ENCODE results near the gene MCMBP. TPM values are rescaled to one million over a fixed set of nuclear protein-coding genes. Genes with fewer than 3 reads are reported as not detected.
A peak's percentile ranks its signal among the peaks of the same experiment; 100 is the strongest.

Gene MCMBP
- total RNA-seq, 1 donor from 2014 or later = 37.5 TPM

DNA sequence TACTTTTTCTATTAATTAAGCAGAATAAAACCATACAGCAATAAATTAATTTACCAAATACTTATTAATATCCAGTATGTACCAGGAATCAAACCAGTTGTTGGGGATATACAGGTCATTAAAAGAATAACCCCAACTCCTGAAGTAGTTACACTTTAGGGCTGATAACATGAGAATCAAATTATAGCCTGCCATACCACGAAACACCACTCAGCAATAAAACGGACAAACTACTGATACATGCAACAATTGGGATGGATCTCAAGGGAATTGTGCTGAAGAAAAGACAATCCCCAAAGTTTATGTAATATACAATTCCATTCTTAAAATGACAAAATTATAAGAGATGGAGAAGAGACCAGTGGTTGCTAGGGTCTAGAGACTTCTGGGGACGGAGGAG, 22.7 kb downstream of the MCMBP start:
- no peaks in the 10 kb centered on the region for H3K36me3 Mint-ChIP-seq (ENCODE audit: unreplicated experiment)

DNA sequence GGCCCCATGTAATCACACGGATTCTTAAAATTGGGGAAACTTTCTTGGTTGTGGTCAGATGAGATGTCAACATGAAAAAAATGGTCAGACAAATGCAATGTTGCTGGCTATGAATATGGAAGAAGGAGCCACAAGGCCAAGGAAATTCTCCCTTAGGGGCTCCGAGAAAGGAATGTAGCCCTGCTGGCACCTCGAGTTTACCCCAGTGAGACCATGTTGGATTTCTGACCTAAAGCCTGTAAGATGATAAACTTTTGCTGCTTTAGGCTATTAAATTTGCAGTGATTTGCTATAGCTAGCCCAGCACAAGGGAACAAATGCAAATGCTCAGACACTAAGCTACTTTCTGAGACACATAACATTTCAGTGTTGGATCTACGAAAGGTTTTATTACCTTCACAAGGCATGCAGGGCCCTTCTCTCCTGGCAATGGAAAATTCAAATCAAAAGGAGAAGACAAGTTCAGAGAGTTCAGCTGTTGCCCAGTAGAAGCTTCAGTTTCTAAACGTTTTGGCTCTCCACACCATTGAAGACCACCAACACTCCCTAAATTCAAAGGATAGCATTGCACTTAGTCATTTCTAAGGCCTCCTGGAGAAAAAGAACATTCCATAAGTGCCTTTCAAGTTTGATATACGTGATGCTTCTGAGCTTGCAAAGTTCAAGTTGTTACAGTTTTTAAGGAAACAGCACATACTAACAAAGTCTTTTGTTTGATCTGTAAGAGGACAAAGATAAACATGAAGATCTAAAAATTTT, 23.4 kb downstream of the MCMBP start:
- Mint-ChIP-seq H3K4me3 (ENCODE audit: unreplicated experiment) (no peak overlapping the region), H3K9me3 (ENCODE audit: unreplicated experiment) (no peaks in the 10 kb centered on the region), H3K27ac (ENCODE audit: unreplicated experiment) (no peak overlapping the region), H3K27me3 (ENCODE audit: unreplicated experiment) (no peaks in the 10 kb centered on the region), H3K36me3 (ENCODE audit: unreplicated experiment) (no peaks in the 10 kb centered on the region), H3K4me1 (ENCODE audit: low read depth, unreplicated experiment) (no peaks in the 10 kb centered on the region)
- DNase-seq = no peak
- TF ChIP-seq, protein P1, sequence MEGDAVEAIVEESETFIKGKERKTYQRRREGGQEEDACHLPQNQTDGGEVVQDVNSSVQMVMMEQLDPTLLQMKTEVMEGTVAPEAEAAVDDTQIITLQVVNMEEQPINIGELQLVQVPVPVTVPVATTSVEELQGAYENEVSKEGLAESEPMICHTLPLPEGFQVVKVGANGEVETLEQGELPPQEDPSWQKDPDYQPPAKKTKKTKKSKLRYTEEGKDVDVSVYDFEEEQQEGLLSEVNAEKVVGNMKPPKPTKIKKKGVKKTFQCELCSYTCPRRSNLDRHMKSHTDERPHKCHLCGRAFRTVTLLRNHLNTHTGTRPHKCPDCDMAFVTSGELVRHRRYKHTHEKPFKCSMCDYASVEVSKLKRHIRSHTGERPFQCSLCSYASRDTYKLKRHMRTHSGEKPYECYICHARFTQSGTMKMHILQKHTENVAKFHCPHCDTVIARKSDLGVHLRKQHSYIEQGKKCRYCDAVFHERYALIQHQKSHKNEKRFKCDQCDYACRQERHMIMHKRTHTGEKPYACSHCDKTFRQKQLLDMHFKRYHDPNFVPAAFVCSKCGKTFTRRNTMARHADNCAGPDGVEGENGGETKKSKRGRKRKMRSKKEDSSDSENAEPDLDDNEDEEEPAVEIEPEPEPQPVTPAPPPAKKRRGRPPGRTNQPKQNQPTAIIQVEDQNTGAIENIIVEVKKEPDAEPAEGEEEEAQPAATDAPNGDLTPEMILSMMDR (IDR thresholded peaks at IDR 0.05; ENCODE audit: partially characterized antibody, unreplicated experiment) = no peak

More for the DNA sequence above, 22.7 kb downstream of the MCMBP start:
- no peaks in the 10 kb centered on the region for H3K4me1 Mint-ChIP-seq (ENCODE audit: low read depth, unreplicated experiment)
- no peaks in the 10 kb centered on the region for H3K27me3 Mint-ChIP-seq (ENCODE audit: unreplicated experiment)
- peak overlapping the region; percentile 25 for H3K4me3 Mint-ChIP-seq (ENCODE audit: unreplicated experiment)
- no peak for DNase-seq
- H3K9me3 Mint-ChIP-seq (ENCODE audit: unreplicated experiment) = no peaks in the 10 kb centered on the region
- no peak overlapping the region for H3K27ac Mint-ChIP-seq (ENCODE audit: unreplicated experiment)
- TF ChIP-seq, protein P1 (IDR thresholded peaks at IDR 0.05; ENCODE audit: partially characterized antibody, unreplicated experiment) = no peak

DNA sequence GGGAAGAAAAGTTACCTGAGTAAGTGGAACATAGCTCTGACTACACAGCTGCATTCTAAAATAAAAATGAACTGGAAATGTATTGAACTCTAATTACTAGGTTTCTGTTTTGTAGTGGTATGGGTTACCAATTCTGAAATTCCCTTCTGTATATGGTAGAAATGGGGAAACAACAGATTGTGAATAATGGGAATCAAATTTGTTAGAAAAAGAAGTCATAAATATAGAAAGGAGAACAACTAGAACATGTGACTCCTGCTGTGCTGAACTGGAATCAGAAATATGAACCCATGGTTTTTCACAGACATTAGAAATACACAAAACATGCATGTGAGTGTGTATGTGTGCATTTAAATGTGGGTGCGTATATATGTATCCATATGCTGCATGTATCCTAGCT, 27.0 kb downstream of the MCMBP start:
- Mint-ChIP-seq H3K36me3 (ENCODE audit: unreplicated experiment) (no peaks in the 10 kb centered on the region), H3K27me3 (ENCODE audit: unreplicated experiment) (no peaks in the 10 kb centered on the region), H3K9me3 (ENCODE audit: unreplicated experiment) (no peaks in the 10 kb centered on the region), H3K27ac (ENCODE audit: unreplicated experiment) (no peak overlapping the region), H3K4me3 (ENCODE audit: unreplicated experiment) (no peak overlapping the region), H3K4me1 (ENCODE audit: low read depth, unreplicated experiment) (no peaks in the 10 kb centered on the region)
- TF ChIP-seq, protein P1 (IDR thresholded peaks at IDR 0.05; ENCODE audit: partially characterized antibody, unreplicated experiment) = no peak
- DNase-seq = no peak

GRCh38 chr10:119834188-119834587, 38.5 kb downstream of the MCMBP start:
- DNase-seq = no peak
- no peaks in the 10 kb centered on the region for H3K27me3 Mint-ChIP-seq (ENCODE audit: unreplicated experiment)
- no peak overlapping the region for H3K4me3 Mint-ChIP-seq (ENCODE audit: unreplicated experiment)
- peaks cover under 1% of the 10 kb centered on the region for H3K4me1 Mint-ChIP-seq (ENCODE audit: low read depth, unreplicated experiment)
- no peaks in the 10 kb centered on the region for H3K36me3 Mint-ChIP-seq (ENCODE audit: unreplicated experiment)
- TF ChIP-seq, protein P1 (IDR thresholded peaks at IDR 0.05; ENCODE audit: partially characterized antibody, unreplicated experiment) = no peak
- H3K27ac Mint-ChIP-seq (ENCODE audit: unreplicated experiment) = no peak overlapping the region
- no peaks in the 10 kb centered on the region for H3K9me3 Mint-ChIP-seq (ENCODE audit: unreplicated experiment)

DNA sequence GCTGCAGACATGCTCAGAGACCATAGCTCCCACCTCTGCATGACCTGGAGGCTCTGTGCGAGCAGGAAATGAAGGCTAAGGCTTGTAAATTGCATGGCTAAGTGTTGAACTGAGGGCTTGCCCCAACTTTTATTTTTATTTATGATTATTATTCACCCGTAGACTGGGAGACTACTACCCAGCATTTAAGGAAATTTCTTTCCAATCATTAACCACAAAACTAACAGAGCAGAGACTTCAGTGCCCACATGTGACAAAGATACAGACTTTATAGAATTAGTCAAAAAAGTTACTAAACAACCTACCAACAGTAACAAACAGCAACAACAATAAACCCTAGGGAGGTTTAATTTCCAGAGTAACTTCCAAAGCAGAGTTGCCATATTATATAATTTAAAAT, 39.7 kb downstream of the MCMBP start:
- no peaks in the 10 kb centered on the region for H3K9me3 Mint-ChIP-seq (ENCODE audit: unreplicated experiment)
- H3K27me3 Mint-ChIP-seq (ENCODE audit: unreplicated experiment) = no peaks in the 10 kb centered on the region
- H3K4me1 Mint-ChIP-seq (ENCODE audit: low read depth, unreplicated experiment) = peaks cover 2% of the 10 kb centered on the region
- no peak overlapping the region for H3K27ac Mint-ChIP-seq (ENCODE audit: unreplicated experiment)
- H3K4me3 Mint-ChIP-seq (ENCODE audit: unreplicated experiment) = no peak overlapping the region
- H3K36me3 Mint-ChIP-seq (ENCODE audit: unreplicated experiment) = no peaks in the 10 kb centered on the region
- TF ChIP-seq, protein P1 (IDR thresholded peaks at IDR 0.05; ENCODE audit: partially characterized antibody, unreplicated experiment) = no peak
- DNase-seq = no peak

Measured in glutamatergic neuron (in vitro differentiated cells).